ENCODE results near the gene PPHLN1. TPM values are rescaled to one million over a fixed set of nuclear protein-coding genes. Genes with fewer than 3 reads are reported as not detected.

Gene PPHLN1
- total RNA-seq, 4 donors from 2014 or later: 44.9 to 324 (median 59.6) TPM

DNA sequence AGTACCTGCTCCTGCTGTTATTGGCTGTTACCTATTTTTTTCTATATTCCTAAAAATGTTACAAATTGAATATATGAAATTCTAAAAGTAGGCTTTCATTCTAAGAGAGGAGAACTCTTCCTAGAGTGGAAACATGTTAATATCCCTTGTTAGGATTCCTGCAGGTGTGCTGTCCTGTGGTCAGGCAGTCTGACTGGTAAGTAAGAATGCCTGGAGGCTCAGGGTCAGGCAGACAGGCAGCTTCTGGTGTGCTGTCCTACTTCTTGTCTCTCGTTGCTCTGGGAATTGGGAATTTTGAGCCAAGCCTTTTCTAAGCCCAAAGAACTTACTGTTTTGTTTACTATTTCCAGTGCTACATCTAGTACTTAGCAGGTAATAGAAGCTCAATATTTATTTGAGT lies 10.3 kb downstream of the PPHLN1 start:
- H3K27ac ChIP-seq: no peak overlapping the region
- TF ChIP-seq, protein P1, sequence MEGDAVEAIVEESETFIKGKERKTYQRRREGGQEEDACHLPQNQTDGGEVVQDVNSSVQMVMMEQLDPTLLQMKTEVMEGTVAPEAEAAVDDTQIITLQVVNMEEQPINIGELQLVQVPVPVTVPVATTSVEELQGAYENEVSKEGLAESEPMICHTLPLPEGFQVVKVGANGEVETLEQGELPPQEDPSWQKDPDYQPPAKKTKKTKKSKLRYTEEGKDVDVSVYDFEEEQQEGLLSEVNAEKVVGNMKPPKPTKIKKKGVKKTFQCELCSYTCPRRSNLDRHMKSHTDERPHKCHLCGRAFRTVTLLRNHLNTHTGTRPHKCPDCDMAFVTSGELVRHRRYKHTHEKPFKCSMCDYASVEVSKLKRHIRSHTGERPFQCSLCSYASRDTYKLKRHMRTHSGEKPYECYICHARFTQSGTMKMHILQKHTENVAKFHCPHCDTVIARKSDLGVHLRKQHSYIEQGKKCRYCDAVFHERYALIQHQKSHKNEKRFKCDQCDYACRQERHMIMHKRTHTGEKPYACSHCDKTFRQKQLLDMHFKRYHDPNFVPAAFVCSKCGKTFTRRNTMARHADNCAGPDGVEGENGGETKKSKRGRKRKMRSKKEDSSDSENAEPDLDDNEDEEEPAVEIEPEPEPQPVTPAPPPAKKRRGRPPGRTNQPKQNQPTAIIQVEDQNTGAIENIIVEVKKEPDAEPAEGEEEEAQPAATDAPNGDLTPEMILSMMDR (IDR thresholded peaks at IDR 0.05): no peak
- TF ChIP-seq POLR2A (IDR thresholded peaks at IDR 0.05) (no peak), EP300 (IDR thresholded peaks at IDR 0.05; ENCODE audit: low read depth) (no peak), POLR2AphosphoS5 (IDR thresholded peaks at IDR 0.05) (no peak)
- peaks cover 0 to 8% (median 0%) of the 10 kb centered on the region in 4 donors for H3K4me1 ChIP-seq
- no peaks in the 10 kb centered on the region for H3K27me3 ChIP-seq
- no peaks in the 10 kb centered on the region for H3K9me3 ChIP-seq
- intact Hi-C loops (cut with DNase I; ENCODE audit: low total_unique reads) (no loop called here), in situ Hi-C loops (cut with MboI; ENCODE audit: low pct_ligation_motif_present in 1 of 4, low pct_unique_long_range_greater_than_20kb in 1 of 4, low sequenced_read_pairs in 3 of 4) (loop anchor here in 3 of 4 donors (10.0 kb wide), 2 partner anchors 191 to 201 kb away; partner anchors contain the start of gene GXYLT1 (in 1 of the 3))
- peaks cover 0 to 15% (median 4%) of the 10 kb centered on the region in 4 donors for H3K36me3 ChIP-seq
- WGBS, 2 donors (ENCODE audit: low coverage in 1 of 2): 68% methylated on average over 1 of the region's 1 CpG; no CpG with 5 or more reads in 1 of the 2 donors
- no peak overlapping the region for H3K4me3 ChIP-seq
- DNase-seq: no peak

DNA sequence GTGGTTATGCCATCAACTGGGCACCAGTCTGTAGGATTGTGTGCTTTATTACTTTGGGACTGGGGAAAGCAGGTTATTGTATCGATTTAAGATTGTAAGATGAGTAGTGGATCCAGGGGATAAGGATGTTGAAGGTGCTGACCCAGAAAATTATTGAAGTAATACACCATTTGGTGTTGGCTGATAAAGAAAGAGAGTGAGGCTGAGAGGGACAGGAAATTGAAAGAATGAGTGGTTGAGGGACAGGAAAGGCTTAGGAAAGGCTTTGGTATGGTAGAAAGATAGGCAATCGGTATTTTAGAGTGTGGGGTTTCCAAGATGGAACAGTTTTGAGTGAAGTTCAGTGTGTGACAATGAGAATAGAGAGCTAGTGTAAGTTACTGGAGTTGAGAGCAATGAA lies 12.3 kb downstream of the PPHLN1 start:
- WGBS, 2 donors (ENCODE audit: low coverage in 1 of 2): 89 to 100% methylated on average over 2 of the region's 2 CpGs
- Histone ChIP-seq H3K27ac (no peak overlapping the region), H3K9me3 (no peaks in the 10 kb centered on the region), H3K27me3 (no peaks in the 10 kb centered on the region), H3K36me3 (peaks cover 0 to 15% (median 4%) of the 10 kb centered on the region in 4 donors), H3K4me1 (no peaks in the 10 kb centered on the region), H3K4me3 (no peak overlapping the region)
- in situ Hi-C loops (cut with MboI; ENCODE audit: low pct_ligation_motif_present in 1 of 4, low pct_unique_long_range_greater_than_20kb in 1 of 4, low sequenced_read_pairs in 3 of 4) (loop anchor here in 3 of 4 donors (10.0 kb wide), 2 partner anchors 193 to 203 kb away; partner anchors contain the start of gene GXYLT1 (in 1 of the 3)), intact Hi-C loops (cut with DNase I; ENCODE audit: low total_unique reads) (no loop called here)
- no peak for TF ChIP-seq POLR2AphosphoS5 (IDR thresholded peaks at IDR 0.05)
- no peak for TF ChIP-seq POLR2A (IDR thresholded peaks at IDR 0.05)
- no peak for TF ChIP-seq EP300 (IDR thresholded peaks at IDR 0.05; ENCODE audit: low read depth)
- TF ChIP-seq, protein P1 (IDR thresholded peaks at IDR 0.05): no peak
- no peak for DNase-seq

DNA sequence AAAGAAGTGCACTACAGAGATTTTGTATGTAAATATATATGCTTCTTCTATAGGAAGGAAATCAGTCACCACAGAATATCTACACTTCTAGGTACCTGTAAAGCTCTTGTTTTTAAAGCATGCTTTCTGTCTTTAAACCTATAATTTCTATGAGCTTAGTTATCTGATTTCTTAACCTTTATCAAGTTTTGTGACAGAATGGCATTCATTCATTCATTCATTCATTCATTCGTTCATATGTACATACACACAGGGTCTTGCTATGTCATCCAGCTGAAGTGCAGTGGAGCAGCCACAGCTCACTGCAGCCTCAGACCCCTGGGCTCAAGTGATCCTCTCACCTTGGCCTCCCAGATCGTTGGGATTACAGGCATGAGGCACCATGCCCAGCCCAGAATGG lies 16.1 kb downstream of the PPHLN1 start:
- Histone ChIP-seq H3K27me3 (no peaks in the 10 kb centered on the region), H3K4me1 (no peaks in the 10 kb centered on the region), H3K9me3 (no peaks in the 10 kb centered on the region), H3K4me3 (no peak overlapping the region), H3K36me3 (peaks cover 0 to 5% (median 0%) of the 10 kb centered on the region in 4 donors), H3K27ac (no peak overlapping the region)
- WGBS, 2 donors (ENCODE audit: low coverage in 1 of 2): 69 to 73% methylated on average over 2 of the region's 2 CpGs
- in situ Hi-C loops (cut with MboI; ENCODE audit: low pct_ligation_motif_present in 1 of 4, low pct_unique_long_range_greater_than_20kb in 1 of 4, low sequenced_read_pairs in 3 of 4) (no loop called here), intact Hi-C loops (cut with DNase I; ENCODE audit: low total_unique reads) (no loop called here)
- TF ChIP-seq POLR2AphosphoS5 (IDR thresholded peaks at IDR 0.05) (no peak), POLR2A (IDR thresholded peaks at IDR 0.05) (no peak), EP300 (IDR thresholded peaks at IDR 0.05; ENCODE audit: low read depth) (no peak)
- TF ChIP-seq, protein P1 (IDR thresholded peaks at IDR 0.05): no peak
- no peak for DNase-seq

DNA sequence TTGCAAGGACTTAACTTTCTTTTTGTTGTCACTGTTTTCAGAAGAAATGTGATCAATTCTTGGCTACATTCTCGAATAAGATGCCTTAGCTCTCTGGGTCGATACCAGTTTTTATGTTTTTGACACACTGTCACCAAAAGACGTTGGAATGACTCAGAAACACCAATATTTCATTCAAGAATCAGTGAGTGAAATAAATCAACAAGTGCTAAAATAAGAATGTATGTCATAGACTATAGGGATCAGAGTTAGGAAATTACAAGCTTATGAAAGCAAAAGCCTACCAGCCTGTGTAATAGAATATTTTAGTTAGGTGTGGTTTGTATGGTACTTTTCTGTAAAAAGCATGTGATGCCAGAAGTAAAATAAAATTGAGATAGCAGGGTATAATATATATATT lies 17.8 kb downstream of the PPHLN1 start:
- TF ChIP-seq POLR2A (IDR thresholded peaks at IDR 0.05) (no peak), EP300 (IDR thresholded peaks at IDR 0.05; ENCODE audit: low read depth) (no peak), POLR2AphosphoS5 (IDR thresholded peaks at IDR 0.05) (no peak)
- TF ChIP-seq, protein P1 (IDR thresholded peaks at IDR 0.05): no peak
- no peak overlapping the region for H3K4me3 ChIP-seq
- H3K27me3 ChIP-seq: no peaks in the 10 kb centered on the region
- WGBS, 2 donors (ENCODE audit: low coverage in 1 of 2): 41 to 60% methylated on average over 3 of the region's 3 CpGs
- H3K9me3 ChIP-seq: no peaks in the 10 kb centered on the region
- H3K27ac ChIP-seq: no peak overlapping the region
- intact Hi-C loops (cut with DNase I; ENCODE audit: low total_unique reads): no loop called here
- in situ Hi-C loops (cut with MboI; ENCODE audit: low pct_ligation_motif_present in 1 of 4, low pct_unique_long_range_greater_than_20kb in 1 of 4, low sequenced_read_pairs in 3 of 4): no loop called here
- H3K36me3 ChIP-seq: no peaks in the 10 kb centered on the region
- DNase-seq: no peak
- no peaks in the 10 kb centered on the region for H3K4me1 ChIP-seq

Data from transverse colon (tissue), 4 donors.